ENCODE results near the gene HEXIM2.

DNA sequence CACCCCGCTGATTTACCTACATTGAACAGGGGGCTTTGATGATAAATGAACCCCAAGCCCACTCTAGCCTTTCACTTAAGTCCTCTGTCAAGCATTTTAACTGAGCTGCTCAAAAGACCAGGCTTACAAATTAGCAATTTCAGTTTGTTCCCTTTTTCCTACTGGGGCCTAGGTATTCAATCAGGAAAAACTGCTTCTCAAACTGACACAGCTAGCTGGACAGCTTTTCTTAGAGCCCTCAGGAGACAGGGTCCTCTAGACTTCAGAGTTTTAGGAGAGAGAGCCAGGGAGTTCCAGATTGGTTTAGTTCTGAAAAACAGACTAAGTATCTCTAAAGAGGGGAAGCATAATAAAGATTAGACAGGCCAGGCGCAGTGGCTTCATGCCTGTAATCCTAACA is 6.2 kb upstream of the HEXIM2 start:
- TF ChIP-seq, protein P1, sequence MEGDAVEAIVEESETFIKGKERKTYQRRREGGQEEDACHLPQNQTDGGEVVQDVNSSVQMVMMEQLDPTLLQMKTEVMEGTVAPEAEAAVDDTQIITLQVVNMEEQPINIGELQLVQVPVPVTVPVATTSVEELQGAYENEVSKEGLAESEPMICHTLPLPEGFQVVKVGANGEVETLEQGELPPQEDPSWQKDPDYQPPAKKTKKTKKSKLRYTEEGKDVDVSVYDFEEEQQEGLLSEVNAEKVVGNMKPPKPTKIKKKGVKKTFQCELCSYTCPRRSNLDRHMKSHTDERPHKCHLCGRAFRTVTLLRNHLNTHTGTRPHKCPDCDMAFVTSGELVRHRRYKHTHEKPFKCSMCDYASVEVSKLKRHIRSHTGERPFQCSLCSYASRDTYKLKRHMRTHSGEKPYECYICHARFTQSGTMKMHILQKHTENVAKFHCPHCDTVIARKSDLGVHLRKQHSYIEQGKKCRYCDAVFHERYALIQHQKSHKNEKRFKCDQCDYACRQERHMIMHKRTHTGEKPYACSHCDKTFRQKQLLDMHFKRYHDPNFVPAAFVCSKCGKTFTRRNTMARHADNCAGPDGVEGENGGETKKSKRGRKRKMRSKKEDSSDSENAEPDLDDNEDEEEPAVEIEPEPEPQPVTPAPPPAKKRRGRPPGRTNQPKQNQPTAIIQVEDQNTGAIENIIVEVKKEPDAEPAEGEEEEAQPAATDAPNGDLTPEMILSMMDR (conservative IDR thresholded peaks at IDR 0.05 in 1 of 2, IDR thresholded peaks at IDR 0.05 in 1 of 2; ENCODE audit: low read depth in 1 of 2, low read length in 2 of 2), result no peak
- no peak for TF ChIP-seq EZH2 (IDR thresholded peaks at IDR 0.05; ENCODE audit: low read length, missing control alignments)

Data from fibroblast of lung (primary cell).